Suppressor macrophage (primary cell): ENCODE measurements around the gene CARD19.

Experiments
- DNase-seq, 4 experiments: peaks; one replicate each; pipeline ENCODE4 v3.0.0-alpha.2; 2020 to 2022

The CARD19 gene

DNA sequence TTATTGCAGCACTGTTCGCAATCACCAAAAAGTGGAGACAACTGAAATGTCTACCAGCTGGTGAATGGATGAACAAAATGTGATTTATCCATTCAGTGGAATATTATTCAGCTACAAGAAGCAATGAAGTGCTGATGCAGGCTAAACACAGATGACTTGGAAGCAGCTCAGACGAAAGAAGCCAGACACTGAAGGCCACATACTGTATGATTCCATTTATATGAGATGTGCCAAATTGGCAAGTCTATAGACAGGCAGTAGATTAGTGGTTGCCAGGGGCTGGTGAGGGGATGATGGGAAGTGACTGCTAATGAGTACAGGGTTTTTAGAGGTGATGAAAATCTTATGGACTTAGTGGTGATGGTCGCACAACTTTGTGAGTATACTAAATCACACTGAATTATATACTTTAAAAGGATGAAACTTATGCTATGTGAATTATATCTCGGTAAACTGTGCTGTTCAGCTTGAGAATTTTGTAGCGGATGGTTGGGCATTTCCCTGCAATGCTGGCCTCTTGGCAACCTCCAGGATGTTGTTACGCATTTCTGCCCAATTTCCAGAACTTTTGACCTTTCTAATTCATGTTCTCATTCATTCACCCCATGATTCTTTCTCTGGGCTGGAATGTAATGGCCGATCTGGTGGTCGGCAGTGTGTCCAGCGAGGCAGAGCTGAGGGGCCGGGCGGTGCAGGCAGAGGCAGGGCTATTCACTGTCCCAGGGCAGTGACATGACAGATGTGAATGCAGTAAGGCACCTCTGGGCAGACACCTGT, 66.0 kb downstream of the CARD19 start:
- no peak for DNase-seq
